HT1080 (cell line): ENCODE data around the gene PXYLP1. TPM values are rescaled to one million over a fixed set of nuclear protein-coding genes. Genes with fewer than 3 reads are reported as not detected.

Source experiments
- DNase-seq: peaks from one replicate; pipeline ENCODE4 v3.0.0-alpha.2; 2015; ENCODE audit warnings: low read depth
- total RNA-seq: library from RNA; depleted of rRNA; stranded (reverse); fragments of >200 nt; shearing (Covaris generic); gene quantifications from 2 replicates; pipeline ENCODE4 v1.2.3, GENCODE V29; 2014; rRNA removed

Gene PXYLP1
- total RNA-seq, 1 experiment from 2014 or later, result 7.7 TPM

DNA sequence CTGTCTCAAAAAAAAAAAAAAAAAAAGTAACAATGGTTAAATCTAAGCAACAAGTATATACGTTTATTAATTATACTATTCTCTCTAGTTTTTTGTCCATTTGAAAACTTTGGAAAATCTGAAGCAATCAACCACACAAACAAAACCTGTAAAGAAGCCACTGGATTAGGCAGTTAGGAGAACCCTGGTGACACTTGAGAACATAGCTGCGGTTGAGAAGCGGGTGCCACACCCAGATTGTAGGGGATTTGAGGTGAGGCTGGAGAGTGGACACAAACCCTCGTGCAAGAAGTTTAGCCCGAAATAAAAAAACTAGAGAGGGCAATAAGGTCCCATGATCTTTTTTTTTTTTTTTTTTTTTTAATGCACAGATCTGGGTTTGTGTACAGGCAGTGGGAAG lies 110.8 kb downstream of the PXYLP1 start:
- no peak for DNase-seq

DNA sequence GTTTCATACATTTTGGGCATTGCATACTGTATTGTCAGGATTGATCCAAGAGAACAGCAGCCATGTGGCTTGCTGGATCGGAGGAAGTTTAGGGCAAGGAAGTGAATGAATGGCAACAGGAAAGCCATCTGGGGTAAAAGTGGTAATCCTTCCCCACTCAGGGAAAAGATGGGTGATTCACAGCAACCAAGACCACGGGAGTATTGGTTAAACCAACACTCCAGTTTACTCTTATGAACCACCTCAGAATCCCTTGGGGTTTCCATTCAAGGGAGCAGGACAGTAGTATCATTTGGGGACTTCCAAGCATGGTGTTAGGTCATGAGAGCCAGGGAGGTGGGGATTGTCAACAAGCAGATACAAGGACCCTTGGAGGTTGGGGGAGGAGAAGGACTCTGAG lies 111.5 kb downstream of the PXYLP1 start:
- no peak for DNase-seq

DNA sequence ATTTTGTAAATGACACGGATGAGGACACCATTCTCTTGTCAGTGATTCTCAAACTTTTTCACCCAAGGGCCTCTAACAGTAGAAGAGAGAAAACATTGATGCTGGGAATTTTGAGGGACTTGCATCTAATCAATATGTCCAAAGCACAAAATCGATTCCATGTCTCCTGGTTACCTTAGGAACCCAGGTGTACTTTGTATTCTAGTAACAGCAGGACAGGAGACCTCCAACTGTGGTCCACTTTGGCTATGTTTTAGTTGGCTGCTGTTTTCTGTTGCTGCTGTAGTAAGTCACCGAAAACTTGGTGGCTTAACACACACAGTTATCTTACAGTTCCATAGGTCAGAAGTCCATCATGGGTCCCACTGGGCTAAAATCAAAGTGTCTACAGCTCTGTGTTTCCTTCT lies 112.2 kb downstream of the PXYLP1 start:
- no peak for DNase-seq

Other genes starting within 250 kb of the PXYLP1 start
- not detected in 2 replicates for gene SPSB4, start 180.5 kb upstream of the PXYLP1 start, total RNA-seq
- 225 and 266 TPM in 2 replicates for gene ZBTB38, start 136.7 kb downstream of the PXYLP1 start, total RNA-seq